Stromal cell of bone marrow (primary cell): ENCODE measurements around the gene VTCN1.
"Not testable (repeated sequence)": the region's sequence is repeated elsewhere in the genome, so short reads cannot be mapped to it uniquely, and the experiment has no call there.

Experiments used
- DNase-seq: peaks from one replicate; pipeline ENCODE4 v3.0.0-alpha.2; 2012; ENCODE audit warnings: low read depth

VTCN1 gene, protein sequence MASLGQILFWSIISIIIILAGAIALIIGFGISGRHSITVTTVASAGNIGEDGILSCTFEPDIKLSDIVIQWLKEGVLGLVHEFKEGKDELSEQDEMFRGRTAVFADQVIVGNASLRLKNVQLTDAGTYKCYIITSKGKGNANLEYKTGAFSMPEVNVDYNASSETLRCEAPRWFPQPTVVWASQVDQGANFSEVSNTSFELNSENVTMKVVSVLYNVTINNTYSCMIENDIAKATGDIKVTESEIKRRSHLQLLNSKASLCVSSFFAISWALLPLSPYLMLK

DNA sequence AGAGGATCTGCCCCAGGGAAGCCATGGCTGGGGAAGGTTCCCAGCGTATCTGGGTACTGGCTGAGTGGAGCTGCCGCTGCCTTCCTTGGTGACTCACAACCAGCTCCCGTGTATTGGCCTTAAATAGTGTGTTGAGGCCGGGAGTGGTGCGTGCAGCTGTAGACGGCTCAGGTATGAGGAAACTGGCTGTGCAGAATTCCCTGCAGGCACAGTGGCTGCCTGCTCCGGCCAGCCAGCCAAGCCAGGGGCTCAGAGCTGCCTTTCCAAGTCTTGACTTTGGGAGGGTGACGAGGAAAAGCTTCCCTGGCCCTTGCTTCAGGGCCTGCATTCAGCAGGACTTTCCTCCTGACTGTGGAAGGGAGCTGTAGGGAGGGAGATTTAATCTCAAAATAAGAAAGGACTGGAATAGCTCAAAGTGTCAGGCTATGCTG, at the start of gene VTCN1:
VTCN1 (minus strand) TSS at position 97 of the 431 bp plus-strand sequence; CDS start at position 25, 72 bp downstream.
- no peak for DNase-seq

DNA sequence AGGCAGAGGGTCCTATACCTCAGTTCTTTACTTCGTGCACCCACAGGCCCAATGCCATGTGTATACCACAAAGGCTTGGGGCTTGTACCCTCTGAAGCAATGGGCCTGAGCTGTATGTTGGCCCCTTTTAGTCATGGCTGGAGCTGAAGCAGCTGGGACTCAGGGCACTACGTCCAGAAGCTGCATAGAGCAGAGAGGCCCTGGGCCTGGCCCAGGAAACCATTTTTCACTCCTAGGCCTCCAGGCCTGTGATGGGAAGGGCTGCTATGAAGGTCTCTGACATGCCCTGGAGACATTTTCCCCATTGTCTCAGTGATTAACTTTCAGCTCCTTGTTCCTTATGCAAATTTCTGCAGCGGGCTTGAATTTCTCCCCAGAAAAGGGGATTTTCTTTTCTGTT, 48.1 kb upstream of the VTCN1 start:
- no peak for DNase-seq

DNA sequence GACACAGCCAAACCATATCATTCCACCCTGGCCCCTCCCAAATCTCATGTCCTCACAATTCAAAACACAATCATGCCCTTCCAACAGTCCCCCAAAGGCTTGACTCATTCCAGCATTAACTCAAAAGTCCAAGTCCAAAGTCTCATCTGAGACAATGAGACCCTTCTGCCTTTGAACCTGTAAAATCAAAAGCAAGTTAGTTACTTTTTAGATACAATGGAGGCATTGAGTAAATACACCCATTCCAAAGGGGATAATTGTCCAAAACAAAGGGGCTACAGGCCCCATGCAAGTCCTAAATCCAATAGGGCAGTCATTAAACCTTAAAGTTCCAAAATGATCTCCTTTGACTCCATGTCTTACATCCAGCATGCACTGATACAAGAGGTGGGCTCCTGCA, 47.3 kb upstream of the VTCN1 start:
- not testable (repeated sequence) for DNase-seq

DNA sequence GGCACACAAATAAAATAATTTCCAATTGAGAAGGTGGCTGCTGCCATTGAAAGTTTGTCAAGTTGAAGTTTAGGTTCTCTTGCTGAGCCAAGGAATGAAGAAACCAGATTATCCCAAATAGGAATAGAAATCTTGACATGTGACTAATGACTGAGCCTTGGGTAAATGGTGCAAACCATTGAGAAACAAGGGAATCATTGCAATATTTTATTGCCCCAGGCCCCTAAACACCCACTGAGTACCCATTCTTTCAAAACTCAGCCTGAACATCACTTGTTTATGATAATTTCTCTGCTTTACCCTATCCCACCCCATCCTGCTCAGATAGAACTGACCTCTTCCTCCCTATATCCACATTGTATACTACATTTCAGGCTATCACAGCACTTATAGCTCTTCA, 46.6 kb upstream of the VTCN1 start:
- no peak for DNase-seq

DNA sequence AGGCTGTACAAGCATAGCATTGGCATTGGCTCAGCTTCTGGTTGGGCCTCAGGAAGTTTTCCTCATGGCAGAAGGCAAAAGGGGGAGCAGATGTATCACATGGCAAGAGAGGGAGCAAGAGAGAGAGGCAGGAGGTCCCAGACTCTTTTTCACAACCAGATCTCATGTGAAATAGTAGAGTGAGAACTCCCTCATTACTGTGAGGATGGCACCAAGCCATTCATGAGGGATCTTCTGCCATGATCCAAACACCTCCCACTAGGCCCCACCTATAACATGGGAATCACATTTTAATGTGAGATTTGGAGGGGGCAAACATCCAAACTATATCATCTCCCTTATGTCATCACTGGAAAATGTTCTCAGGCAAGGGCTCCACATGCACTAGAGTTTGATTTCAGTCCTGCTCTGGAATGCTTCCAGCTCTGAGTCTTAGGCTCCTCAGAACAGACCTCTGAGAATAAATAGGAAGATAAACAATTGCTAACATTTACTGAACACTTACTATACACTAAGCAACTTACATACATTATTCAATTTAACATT, 39.4 kb upstream of the VTCN1 start:
- no peak for DNase-seq

DNA sequence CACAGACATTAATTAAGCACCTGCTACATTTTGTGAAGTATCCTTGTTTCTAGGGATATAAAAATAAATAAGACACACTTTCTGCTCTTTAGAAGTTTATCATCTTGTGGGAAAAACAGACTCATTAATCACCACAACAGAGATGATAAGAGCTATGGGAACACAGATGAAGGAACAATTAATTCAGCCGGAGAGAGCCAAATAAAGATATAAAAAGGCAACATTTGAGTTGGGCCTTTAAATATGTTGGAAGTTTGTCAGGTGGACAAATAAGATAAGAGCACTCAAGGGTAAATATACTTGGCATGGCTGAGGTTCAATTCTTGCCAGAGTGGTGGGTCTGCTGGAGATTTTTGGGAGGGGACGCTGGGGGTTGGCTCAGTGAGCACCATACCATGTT, 34.2 kb upstream of the VTCN1 start:
- DNase-seq: no peak

- DNase-seq: no peak
Measured at GRCh38 chr1:117244306-117244705, 33.6 kb upstream of the VTCN1 start.

DNA sequence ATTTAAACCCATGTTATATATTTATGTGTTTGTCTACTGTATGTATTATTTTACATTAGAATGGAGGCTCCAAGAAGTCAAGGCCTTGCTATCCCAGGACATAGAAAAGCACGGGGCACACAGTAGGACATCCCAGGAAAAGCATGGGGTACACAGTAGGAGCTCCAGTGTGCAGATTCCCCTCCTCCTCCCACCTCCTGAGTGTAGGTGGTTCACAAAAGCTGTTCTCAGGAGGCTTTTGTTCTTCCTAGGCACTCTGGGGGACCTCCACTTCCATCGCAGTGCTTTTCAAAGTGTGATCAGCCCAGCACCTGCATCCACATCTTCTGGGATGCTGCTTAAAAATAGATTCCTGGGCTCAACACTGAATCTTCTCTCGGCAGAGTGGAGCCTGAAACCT, 30.8 kb upstream of the VTCN1 start:
- DNase-seq: no peak

GRCh38 chr1:117240547-117240946, 29.8 kb upstream of the VTCN1 start:
- no peak for DNase-seq

DNA sequence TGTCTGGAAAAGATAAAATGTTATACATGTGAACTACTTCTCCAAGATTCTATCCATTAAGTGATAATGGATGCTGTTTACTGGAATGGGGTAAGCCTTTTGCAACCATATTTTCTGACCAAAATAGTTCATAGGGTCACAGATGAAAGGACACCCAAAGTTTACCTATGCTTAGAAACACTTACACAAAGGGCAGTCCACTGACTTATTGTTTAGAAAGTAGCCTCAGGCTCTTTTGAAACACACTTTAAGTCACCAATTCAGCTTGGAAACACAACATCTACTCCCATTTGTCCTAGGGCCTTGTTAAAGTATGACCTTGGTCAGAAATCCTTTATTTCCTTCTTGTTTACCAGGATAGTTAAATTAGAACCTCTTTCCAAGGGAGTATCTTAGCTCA, 28.7 kb upstream of the VTCN1 start:
- no peak for DNase-seq

DNA sequence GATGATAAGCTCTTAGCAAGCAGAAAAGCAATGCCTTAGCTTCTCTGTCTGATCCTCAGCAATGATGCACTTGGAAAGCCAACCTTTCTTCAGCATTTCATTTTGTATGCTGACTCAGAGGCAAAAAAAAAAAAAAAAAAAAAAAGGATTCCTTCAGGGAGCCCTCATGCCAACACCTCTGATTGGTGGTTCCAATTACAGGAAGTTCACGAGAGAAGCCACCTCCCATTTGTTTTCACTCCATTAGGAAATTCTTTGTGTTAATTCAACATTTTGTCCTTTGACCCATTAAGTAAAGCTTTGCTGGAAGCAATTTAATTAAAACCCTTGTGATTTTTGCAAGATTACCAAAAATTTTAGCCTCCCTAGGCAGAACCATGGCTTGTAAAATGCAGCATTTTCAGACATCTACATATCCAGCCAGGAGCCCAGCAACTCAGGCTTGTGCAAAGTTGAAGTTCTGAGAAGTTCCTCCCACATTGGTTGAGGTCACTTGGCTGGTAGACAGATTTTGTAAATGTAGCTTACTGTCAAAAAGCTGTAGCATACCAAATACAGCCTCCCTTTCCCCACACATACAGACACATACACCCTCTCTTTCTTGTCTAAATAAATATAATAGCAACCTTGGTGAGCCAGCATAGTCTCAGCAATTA, 27.1 kb upstream of the VTCN1 start:
- DNase-seq: peak; percentile 16

DNA sequence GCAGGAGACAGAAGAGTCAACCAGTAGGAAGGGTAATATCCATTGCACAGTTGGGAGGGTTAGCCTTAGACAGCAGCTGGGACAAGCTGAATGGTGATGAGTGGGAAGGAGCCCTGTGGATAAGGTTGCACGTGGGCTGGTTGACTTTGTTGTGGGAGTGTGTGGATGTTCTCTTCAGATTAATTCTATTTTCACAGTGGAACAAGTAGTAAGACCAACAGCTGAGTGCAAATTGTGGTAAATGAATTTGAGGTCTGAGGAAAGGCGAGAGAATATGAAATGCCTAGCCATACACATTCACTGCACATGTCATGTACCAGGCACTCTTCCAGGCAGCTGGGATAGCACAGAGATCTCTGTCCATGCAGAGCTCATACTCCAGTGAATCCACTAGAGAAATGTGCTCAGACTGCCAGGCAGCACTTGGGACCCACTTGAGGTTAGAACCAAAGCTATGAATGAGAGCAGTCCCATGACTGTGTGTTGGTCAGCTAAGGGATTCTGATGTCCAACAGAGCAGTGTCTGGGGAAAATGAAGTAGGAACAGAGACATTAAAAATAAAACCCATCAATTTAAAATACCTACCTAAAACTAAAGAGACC, 25.2 kb upstream of the VTCN1 start:
- no peak for DNase-seq

DNA sequence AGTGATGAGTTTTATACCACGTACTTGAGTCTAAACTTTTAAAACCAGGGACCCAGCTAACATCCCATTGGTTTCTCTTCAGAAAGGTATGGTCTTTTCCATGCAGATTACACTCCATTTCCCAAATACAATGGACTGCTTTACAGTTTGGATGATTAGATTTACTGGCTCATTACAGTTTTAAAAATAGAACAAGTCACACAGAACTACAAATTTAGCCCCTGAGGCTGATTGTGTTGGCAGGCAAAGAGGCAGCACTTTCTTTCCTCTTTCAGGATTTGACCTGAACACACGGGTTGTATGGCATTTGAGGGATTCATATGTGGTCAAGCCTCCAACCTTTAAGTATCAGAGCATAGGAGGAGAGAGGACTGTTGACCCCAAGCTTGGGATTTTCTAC, 21.8 kb upstream of the VTCN1 start:
- DNase-seq: no peak

DNA sequence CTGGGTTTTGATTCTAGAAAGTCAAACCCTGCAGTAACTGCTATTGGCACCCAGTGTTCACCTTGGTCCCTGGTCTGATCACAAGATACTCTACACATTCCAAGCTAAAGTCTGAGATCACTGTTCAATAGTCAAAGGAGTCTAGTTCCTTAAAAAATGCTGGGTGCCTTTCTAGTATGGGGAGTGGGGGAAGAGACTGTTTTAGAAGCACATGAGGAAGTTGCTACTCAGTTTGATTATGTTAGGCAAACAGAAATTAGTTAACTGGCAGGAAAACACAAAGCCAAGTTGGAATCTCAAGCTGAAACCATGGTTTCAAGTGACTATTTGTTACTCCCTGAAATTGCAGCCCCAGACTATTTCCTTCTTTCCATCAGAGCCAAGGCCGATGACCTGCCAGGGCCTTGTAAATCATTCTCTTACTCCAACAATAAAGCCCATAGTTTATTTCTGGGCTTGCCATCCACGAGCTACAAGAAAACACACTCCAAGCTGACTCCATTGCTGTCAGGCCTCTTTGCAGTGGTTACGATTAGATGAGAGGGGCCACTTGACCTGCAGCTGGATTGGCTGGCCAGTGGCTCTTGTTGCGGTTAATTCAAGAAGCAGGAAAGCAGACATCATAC, 21.1 kb upstream of the VTCN1 start:
- DNase-seq: no peak

DNA sequence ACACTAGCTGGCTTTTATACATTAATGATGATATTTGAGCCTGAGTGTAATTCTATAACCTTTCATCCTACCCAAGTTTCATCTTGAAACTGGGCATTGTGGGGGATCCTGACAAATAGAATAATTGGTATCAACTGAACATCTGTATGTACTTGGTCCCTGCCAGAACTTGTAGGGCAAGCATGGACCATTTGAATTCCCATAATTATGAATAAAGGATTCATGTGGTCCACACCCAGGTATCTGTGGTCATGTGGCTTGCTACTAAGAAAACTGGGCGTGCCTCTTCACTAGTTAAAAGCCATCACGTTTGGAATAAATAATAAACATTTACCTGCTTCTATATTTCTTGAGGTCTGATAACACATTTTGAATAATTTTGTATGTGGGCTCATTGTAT, 20.6 kb upstream of the VTCN1 start:
- no peak for DNase-seq

DNA sequence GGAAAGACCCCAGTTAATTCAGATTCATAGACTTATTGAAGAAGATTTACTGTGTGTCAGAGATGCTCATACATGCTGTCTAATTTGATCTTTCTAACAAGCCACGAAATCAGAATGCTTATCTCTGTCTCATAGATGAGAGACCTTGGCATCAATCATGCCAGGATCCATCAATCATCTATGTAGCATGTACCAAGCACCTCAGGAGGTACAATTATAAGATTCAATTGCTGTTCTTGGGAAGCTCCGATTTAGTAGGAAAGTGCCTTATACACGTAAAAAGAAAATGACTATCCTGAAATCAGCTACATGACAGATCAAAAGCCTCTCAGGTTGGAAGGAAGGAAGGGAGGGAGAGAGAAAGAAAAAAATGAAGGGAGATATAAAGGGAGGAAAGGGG, 18.5 kb upstream of the VTCN1 start:
- DNase-seq: no peak

GRCh38 chr1:117225931-117226330, 15.2 kb upstream of the VTCN1 start:
- no peak for DNase-seq

DNA sequence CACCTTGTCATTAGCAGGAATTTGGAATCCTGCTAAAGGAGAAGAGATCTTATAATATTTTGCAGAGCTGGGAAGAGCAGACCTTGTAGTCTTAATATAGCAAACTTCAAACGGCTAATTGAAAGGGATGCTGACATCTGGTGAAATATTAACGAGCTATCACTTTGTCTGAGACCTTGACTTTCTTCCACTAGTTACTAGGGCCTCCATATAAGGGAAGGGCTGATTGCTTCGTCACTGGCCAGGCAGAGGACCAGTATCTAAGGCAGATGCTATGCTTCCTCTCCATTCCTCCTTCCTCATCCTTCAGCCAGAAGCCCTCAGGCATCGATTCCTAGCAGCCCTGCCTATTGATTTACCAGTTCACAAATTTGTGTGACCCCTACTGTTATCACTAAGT, 6.0 kb upstream of the VTCN1 start:
- no peak for DNase-seq

- no peak for DNase-seq
Measured at GRCh38 chr1:117215733-117216462, 5.2 kb upstream of the VTCN1 start.

GRCh38 chr1:117215019-117215418, 4.3 kb upstream of the VTCN1 start:
- DNase-seq: no peak

GRCh38 chr1:117213046-117213445, 2.3 kb upstream of the VTCN1 start:
- DNase-seq: no peak

- DNase-seq: no peak
Measured at GRCh38 chr1:117210386-117210785, 341 bp downstream of the VTCN1 start.
